Lower lobe of right lung (tissue), 2 donors: ENCODE measurements around the gene GNB1. TPM values are rescaled to one million over a fixed set of nuclear protein-coding genes. Genes with fewer than 3 reads are reported as not detected.
A peak's percentile ranks its signal among the peaks of the same experiment; 100 is the strongest.

Source experiments
- ATAC-seq, 2 donors: fragments of 200-7000 bp; cut with Tn5 transposase; one replicate each; pipeline ENCODE4 v1.9.1; 2020 to 2022; ENCODE audit warnings: mild to moderate bottlenecking in 2 of 2, moderate library complexity in 2 of 2
- DNase-seq: peaks from one replicate; pipeline ENCODE4 v3.0.0-alpha.2; 2020
- H3K27ac ChIP-seq: fragments of 200-600 bp; one replicate; pipeline ENCODE4 v1.8.0; 2022
- H3K27me3 ChIP-seq: fragments of 200-600 bp; one replicate; pipeline ENCODE4 v1.8.0; 2022; ENCODE audit warnings: low read depth
- H3K36me3 ChIP-seq: fragments of 200-600 bp; one replicate; pipeline ENCODE4 v1.8.0; 2022; ENCODE audit warnings: mild to moderate bottlenecking
- H3K4me1 ChIP-seq: fragments of 200-600 bp; one replicate; pipeline ENCODE4 v1.8.0; 2022
- H3K4me3 ChIP-seq: fragments of 200-600 bp; one replicate; pipeline ENCODE4 v1.8.0; 2022; ENCODE audit warnings: mild to moderate bottlenecking
- H3K9me3 ChIP-seq: fragments of 200-600 bp; one replicate; pipeline ENCODE4 v1.8.0; 2022
- intact Hi-C: fragments of 100-400 bp; cut with DNase I; formaldehyde crosslinking; loops from one replicate; pipeline ENCODE4 v1.11.0; 2022
- total RNA-seq: library from RNA; stranded (reverse); fragmentation: NEBNext Ultra II Directional; extraction: Animal tissue kit (Norgen Biotek cat#: 25700); gene quantifications from one replicate; pipeline ENCODE4 v1.2.1, GENCODE V29; 2021
- TF ChIP-seq, protein P1 (sequence below): fragments of 200-600 bp; IDR thresholded peaks from one replicate; pipeline ENCODE4 v1.8.0; 2022; ENCODE audit warnings: antibody characterized with exemption, mild to moderate bottlenecking
- donor health status: DM: no; HTN: yes; CAD: no; lungs with severe emphysema.

Gene GNB1
- total RNA-seq, 1 donor from 2014 or later = 341 TPM

DNA sequence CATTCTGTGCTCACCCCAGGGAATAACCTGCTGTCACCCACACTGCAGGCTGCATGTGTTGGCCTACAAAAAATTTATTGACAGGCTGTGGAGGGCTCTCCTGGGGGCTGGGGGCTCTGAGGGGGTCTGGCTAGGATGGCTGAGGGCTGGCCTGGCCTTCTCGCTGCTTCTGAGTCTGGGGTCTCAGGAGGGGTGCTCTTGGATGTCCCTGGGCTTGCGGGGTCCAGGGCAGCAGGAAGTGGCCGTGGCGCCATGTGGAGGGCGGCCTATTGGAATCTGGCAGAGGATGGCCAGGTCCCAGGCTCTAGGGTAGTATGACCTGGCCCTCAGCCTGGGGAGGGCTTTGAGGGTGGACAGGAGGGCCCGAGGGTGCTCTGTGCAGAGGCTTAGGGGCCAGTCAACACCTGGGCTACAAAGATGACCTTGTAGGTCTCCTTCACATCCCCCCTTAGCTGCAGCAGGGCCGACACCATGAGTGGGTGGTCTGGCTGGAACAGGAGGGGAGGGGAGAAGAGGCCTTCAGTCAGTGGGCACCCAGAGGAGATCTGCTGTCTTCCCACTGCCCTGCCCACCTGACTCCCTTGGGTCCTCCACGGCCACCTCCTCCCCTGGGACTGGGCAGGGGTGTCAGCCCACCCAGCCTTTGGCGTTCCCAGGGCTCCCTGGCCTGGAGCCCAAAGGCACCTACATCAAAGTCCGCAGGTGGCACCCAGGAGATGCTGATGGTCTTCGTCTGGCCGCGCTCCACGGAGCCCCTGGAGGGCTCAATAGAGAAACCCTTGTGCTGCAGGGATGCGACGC lies 31.2 kb upstream of the GNB1 start:
- Histone ChIP-seq H3K27me3 (no peaks in the 10 kb centered on the region), H3K4me3 (no peak overlapping the region), H3K27ac (no peak overlapping the region), H3K36me3 (no peaks in the 10 kb centered on the region), H3K9me3 (no peaks in the 10 kb centered on the region), H3K4me1 (peaks cover 14% of the 10 kb centered on the region)
- intact Hi-C loops = no loop called here
- ATAC-seq (no peak), DNase-seq (no peak)
- TF ChIP-seq, protein P1, sequence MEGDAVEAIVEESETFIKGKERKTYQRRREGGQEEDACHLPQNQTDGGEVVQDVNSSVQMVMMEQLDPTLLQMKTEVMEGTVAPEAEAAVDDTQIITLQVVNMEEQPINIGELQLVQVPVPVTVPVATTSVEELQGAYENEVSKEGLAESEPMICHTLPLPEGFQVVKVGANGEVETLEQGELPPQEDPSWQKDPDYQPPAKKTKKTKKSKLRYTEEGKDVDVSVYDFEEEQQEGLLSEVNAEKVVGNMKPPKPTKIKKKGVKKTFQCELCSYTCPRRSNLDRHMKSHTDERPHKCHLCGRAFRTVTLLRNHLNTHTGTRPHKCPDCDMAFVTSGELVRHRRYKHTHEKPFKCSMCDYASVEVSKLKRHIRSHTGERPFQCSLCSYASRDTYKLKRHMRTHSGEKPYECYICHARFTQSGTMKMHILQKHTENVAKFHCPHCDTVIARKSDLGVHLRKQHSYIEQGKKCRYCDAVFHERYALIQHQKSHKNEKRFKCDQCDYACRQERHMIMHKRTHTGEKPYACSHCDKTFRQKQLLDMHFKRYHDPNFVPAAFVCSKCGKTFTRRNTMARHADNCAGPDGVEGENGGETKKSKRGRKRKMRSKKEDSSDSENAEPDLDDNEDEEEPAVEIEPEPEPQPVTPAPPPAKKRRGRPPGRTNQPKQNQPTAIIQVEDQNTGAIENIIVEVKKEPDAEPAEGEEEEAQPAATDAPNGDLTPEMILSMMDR = no peak

DNA sequence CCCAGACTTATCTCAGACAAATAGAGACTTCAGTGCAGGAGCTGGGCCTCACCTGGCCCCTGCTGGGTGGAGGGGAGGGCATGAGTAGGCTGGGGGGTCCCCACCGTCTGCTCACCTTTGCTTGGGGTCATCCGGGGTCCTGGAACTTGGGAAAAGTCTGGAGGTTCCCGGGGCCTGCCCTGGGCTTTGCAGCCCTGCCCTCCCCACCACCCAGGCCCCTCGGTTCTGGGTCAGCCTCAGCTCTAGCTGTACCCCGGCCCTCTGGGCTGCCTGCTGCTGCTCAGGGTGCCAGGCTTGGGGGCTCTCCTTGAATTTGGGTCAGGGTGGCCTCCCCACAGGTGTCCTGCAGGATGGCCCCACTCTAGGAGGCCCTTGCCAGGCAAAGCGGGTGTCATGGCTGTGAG lies 30.6 kb upstream of the GNB1 start:
- TF ChIP-seq, protein P1 = no peak
- Histone ChIP-seq H3K4me3 (no peak overlapping the region), H3K4me1 (peaks cover 13% of the 10 kb centered on the region), H3K36me3 (no peaks in the 10 kb centered on the region), H3K9me3 (no peaks in the 10 kb centered on the region), H3K27me3 (no peaks in the 10 kb centered on the region), H3K27ac (no peak overlapping the region)
- intact Hi-C loops = no loop called here
- ATAC-seq (no peak), DNase-seq (no peak)

DNA sequence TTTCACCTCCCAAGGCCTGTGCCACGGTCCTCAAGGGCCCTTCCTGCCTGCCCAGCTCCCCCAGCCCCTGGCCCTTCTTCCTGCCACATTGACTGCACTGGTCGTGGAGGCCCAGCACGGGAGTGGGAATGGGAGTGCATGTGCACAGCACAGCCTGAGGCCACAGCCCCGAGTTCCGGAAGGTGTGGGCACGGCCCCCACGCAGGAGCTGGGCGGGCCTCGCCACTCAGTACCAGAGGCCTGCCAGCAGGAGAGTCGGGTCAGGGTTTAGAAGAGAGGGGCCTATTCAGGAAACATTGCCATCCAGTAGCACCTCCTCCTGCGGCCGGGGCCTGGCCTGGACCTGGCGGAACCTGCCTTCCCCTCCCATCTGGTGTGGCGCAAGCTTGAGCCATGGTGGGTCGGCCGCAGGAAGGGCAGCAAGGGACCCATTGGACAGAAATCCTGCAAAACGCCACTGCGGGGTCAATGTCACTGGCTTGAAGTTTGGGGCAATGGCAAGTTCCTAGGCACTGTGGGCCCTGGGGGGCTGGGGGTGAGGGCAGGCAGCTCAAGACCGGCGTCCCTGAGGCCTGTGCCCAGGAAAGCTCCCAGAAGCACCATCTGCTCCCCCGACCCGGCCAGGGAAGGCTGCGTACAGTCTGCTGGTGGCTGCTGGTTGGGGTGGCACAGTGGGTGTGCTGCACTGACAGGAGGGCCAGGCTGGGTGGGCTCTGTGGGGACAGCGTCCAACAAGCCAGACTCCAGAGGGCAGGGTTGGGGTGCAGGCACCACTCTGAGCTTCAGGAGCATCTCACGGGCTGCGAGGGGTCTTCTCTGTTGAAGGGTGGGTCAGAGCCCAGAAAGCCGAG lies 29.9 kb upstream of the GNB1 start:
- Histone ChIP-seq H3K36me3 (no peaks in the 10 kb centered on the region), H3K4me1 (peaks cover 13% of the 10 kb centered on the region), H3K4me3 (no peak overlapping the region), H3K27ac (no peak overlapping the region), H3K27me3 (no peaks in the 10 kb centered on the region), H3K9me3 (no peaks in the 10 kb centered on the region)
- ATAC-seq (no peak), DNase-seq (no peak)
- TF ChIP-seq, protein P1 = no peak
- intact Hi-C loops = no loop called here

DNA sequence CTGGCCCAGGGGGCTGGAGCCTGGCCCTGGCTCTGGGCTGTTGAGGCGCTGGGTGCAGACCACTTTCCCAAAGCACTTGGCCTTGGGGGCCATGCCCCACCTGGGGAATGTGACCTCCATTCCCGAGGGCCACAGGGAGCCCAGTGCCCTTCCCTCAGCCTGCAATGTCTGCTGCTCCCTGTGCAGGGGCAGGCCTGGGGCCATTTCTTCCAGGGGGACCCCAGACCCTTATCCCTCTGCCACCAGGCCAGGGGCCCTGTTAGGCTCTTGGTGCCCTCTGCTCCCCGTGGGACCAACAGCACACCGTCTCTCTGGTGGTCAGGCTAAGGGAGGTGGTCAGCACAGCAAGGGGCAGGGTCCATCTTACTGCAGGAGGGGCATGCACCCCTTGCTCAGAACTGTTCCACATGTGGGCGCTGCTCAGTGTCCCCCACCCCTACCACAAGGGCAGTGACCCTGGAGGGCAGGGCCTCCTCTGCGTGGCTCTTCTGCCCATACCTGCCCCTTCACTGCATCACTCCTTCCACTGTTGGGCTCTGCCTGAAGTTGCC lies 29.2 kb upstream of the GNB1 start:
- intact Hi-C loops = no loop called here
- Histone ChIP-seq H3K9me3 (no peaks in the 10 kb centered on the region), H3K4me3 (peak overlapping the region; percentile 65), H3K27me3 (no peaks in the 10 kb centered on the region), H3K4me1 (peaks cover 13% of the 10 kb centered on the region), H3K27ac (peak overlapping the region; percentile 68), H3K36me3 (no peaks in the 10 kb centered on the region)
- TF ChIP-seq, protein P1 = no peak
- DNase-seq (no peak), ATAC-seq (no peak)

DNA sequence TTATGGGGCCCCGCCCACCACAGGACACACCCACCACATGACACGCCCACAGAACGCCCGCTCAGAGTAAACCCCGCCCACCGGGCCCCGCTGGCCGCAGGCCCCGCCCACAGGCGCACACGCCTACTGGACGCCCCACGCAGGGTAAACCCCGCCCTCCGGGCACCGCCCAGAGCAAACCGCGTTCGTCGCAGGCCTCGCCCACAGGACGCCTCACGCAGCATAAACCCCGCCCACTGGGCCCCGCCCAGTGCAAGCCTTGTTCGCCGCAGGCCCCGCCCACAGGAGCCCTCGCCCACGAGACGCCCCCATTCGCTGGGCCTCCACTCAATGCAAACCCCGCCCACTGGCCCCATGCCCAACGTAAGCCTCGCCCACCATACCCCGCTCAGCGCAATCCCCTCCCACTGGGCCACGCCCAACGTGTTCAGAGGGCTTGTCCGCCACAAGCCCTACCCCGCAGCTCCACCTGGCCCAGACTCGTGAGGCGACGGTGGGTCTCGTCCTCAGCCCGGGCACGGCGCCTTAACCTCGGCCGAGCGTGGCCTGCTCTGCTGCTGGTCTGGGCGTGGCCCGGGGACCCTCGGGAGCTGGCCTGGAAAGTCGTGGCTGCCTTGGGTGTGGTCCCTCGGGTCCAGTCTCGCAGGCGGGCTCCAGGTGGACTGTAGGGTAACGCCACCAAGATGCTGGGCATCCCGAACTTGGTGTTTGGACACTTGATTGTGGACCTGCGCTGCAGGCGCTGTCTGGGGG lies 28.6 kb upstream of the GNB1 start:
- intact Hi-C loops = no loop called here
- Histone ChIP-seq H3K27ac (peak overlapping the region; percentile 68), H3K4me3 (peak overlapping the region; percentile 65), H3K9me3 (no peaks in the 10 kb centered on the region), H3K27me3 (no peaks in the 10 kb centered on the region), H3K4me1 (peaks cover 13% of the 10 kb centered on the region), H3K36me3 (no peaks in the 10 kb centered on the region)
- ATAC-seq = peak; percentile 94
- peak; percentile 100 for DNase-seq
- TF ChIP-seq, protein P1 = no peak
